DOHH2 (cell line): ENCODE data around the gene NPEPPS.

ENCODE experiments used
- CTCF ChIP-seq: fragments of 200-600 bp; sonication (generic); IDR thresholded peaks from one replicate; pipeline ENCODE4 v1.5.1; 2014; ENCODE audit warnings: antibody characterized with exemption, mild to moderate bottlenecking, low read depth, low read length; ENCODE audit not compliant: poor library complexity, severe bottlenecking
- EZH2phosphoT487 ChIP-seq: fragments of 200-600 bp; sonication (generic); IDR thresholded peaks from 2 replicates; pipeline ENCODE4 v1.6.1; 2017; ENCODE audit warnings: borderline replicate concordance, mild to moderate bottlenecking, antibody characterized with exemption, low read length, moderate library complexity, mixed read lengths

- TF ChIP-seq CTCF (no peak), EZH2phosphoT487 (no peak)
Observed at GRCh38 chr17:47622180-47622549, 91.3 kb downstream of the NPEPPS start.
